ENCODE measurements around the gene ARHGAP18.

Gene ARHGAP18

GRCh38 chr6:129709769-129710449 is at the start of gene ARHGAP18:
ARHGAP18 (minus strand) TSS chr6:129710177; CDS start chr6:129710136, 41 bp downstream.
- H3K9ac ChIP-seq (ENCODE audit: insufficient read length, low read depth), result peak within 1 kb of the TSS; percentile 24
- H3K36me3 ChIP-seq (ENCODE audit: insufficient read depth, insufficient read length, low read length), result no peaks in the 10 kb centered on the region
- peak within 1 kb of the TSS; percentile 40 for H3K4me3 ChIP-seq (ENCODE audit: insufficient read length, low read depth)
- TF ChIP-seq ZNF274 (IDR thresholded peaks at IDR 0.05; ENCODE audit: low read depth, low read length) (no peak), SUZ12 (IDR thresholded peaks at IDR 0.05; ENCODE audit: extremely low read depth, insufficient read depth, insufficient read length) (no peak), YY1 (IDR thresholded peaks at IDR 0.05; ENCODE audit: insufficient read depth, insufficient read length) (no peak)
- H3K4me1 ChIP-seq (ENCODE audit: insufficient read depth, insufficient read length), result no peaks in the 10 kb centered on the region
- H3K27me3 ChIP-seq (ENCODE audit: insufficient read depth, insufficient read length), result no peaks in the 10 kb centered on the region
- peak; percentile 62 for DNase-seq (ENCODE audit: low read depth, low spot score)
- no peaks in the 10 kb centered on the region for H3K9me3 ChIP-seq (ENCODE audit: insufficient read depth, low read length)

GRCh38 chr6:129755787-129756186 is 45.8 kb upstream of the ARHGAP18 start:
- no peak overlapping the region for H3K9ac ChIP-seq (ENCODE audit: insufficient read length, low read depth)

GRCh38 chr6:129754750-129755149 is 44.8 kb upstream of the ARHGAP18 start:
- Histone ChIP-seq H3K36me3 (ENCODE audit: insufficient read depth, insufficient read length, low read length) (no peaks in the 10 kb centered on the region), H3K27me3 (ENCODE audit: insufficient read depth, insufficient read length) (no peaks in the 10 kb centered on the region), H3K9ac (ENCODE audit: insufficient read length, low read depth) (no peak overlapping the region), H3K4me1 (ENCODE audit: insufficient read depth, insufficient read length) (no peaks in the 10 kb centered on the region), H3K9me3 (ENCODE audit: insufficient read depth, low read length) (no peaks in the 10 kb centered on the region), H3K4me3 (ENCODE audit: insufficient read length, low read depth) (no peak overlapping the region)
- TF ChIP-seq ZNF274 (IDR thresholded peaks at IDR 0.05; ENCODE audit: low read depth, low read length), result no peak
- no peak for TF ChIP-seq YY1 (IDR thresholded peaks at IDR 0.05; ENCODE audit: insufficient read depth, insufficient read length)
- TF ChIP-seq SUZ12 (IDR thresholded peaks at IDR 0.05; ENCODE audit: extremely low read depth, insufficient read depth, insufficient read length), result no peak
- no peak for DNase-seq (ENCODE audit: low read depth, low spot score)

More at GRCh38 chr6:129755787-129756186, 45.8 kb upstream of the ARHGAP18 start:
- H3K4me3 ChIP-seq (ENCODE audit: insufficient read length, low read depth), result no peak overlapping the region
- H3K9me3 ChIP-seq (ENCODE audit: insufficient read depth, low read length), result no peaks in the 10 kb centered on the region
- DNase-seq (ENCODE audit: low read depth, low spot score), result no peak
- H3K4me1 ChIP-seq (ENCODE audit: insufficient read depth, insufficient read length), result no peaks in the 10 kb centered on the region
- no peaks in the 10 kb centered on the region for H3K36me3 ChIP-seq (ENCODE audit: insufficient read depth, insufficient read length, low read length)
- TF ChIP-seq SUZ12 (IDR thresholded peaks at IDR 0.05; ENCODE audit: extremely low read depth, insufficient read depth, insufficient read length), result no peak
- no peak for TF ChIP-seq ZNF274 (IDR thresholded peaks at IDR 0.05; ENCODE audit: low read depth, low read length)
- no peak for TF ChIP-seq YY1 (IDR thresholded peaks at IDR 0.05; ENCODE audit: insufficient read depth, insufficient read length)
- no peaks in the 10 kb centered on the region for H3K27me3 ChIP-seq (ENCODE audit: insufficient read depth, insufficient read length)

GRCh38 chr6:129753422-129753821 is 43.4 kb upstream of the ARHGAP18 start:
- no peaks in the 10 kb centered on the region for H3K36me3 ChIP-seq (ENCODE audit: insufficient read depth, insufficient read length, low read length)
- no peak overlapping the region for H3K9ac ChIP-seq (ENCODE audit: insufficient read length, low read depth)
- H3K4me1 ChIP-seq (ENCODE audit: insufficient read depth, insufficient read length), result no peaks in the 10 kb centered on the region
- no peak overlapping the region for H3K4me3 ChIP-seq (ENCODE audit: insufficient read length, low read depth)
- H3K9me3 ChIP-seq (ENCODE audit: insufficient read depth, low read length), result no peaks in the 10 kb centered on the region
- H3K27me3 ChIP-seq (ENCODE audit: insufficient read depth, insufficient read length), result no peaks in the 10 kb centered on the region
- no peak for DNase-seq (ENCODE audit: low read depth, low spot score)
- TF ChIP-seq SUZ12 (IDR thresholded peaks at IDR 0.05; ENCODE audit: extremely low read depth, insufficient read depth, insufficient read length) (no peak), YY1 (IDR thresholded peaks at IDR 0.05; ENCODE audit: insufficient read depth, insufficient read length) (no peak), ZNF274 (IDR thresholded peaks at IDR 0.05; ENCODE audit: low read depth, low read length) (no peak)

- H3K9ac ChIP-seq (ENCODE audit: insufficient read length, low read depth), result no peak overlapping the region
- no peak overlapping the region for H3K4me3 ChIP-seq (ENCODE audit: insufficient read length, low read depth)
- no peak for DNase-seq (ENCODE audit: low read depth, low spot score)
- no peaks in the 10 kb centered on the region for H3K4me1 ChIP-seq (ENCODE audit: insufficient read depth, insufficient read length)
- H3K27me3 ChIP-seq (ENCODE audit: insufficient read depth, insufficient read length), result no peaks in the 10 kb centered on the region
- no peak for TF ChIP-seq SUZ12 (IDR thresholded peaks at IDR 0.05; ENCODE audit: extremely low read depth, insufficient read depth, insufficient read length)
- TF ChIP-seq ZNF274 (IDR thresholded peaks at IDR 0.05; ENCODE audit: low read depth, low read length), result no peak
- no peak for TF ChIP-seq YY1 (IDR thresholded peaks at IDR 0.05; ENCODE audit: insufficient read depth, insufficient read length)
- H3K9me3 ChIP-seq (ENCODE audit: insufficient read depth, low read length), result no peaks in the 10 kb centered on the region
- no peaks in the 10 kb centered on the region for H3K36me3 ChIP-seq (ENCODE audit: insufficient read depth, insufficient read length, low read length)
These were observed 41.4 kb upstream of the ARHGAP18 start for GRCh38 chr6:129751384-129751783.

DNA sequence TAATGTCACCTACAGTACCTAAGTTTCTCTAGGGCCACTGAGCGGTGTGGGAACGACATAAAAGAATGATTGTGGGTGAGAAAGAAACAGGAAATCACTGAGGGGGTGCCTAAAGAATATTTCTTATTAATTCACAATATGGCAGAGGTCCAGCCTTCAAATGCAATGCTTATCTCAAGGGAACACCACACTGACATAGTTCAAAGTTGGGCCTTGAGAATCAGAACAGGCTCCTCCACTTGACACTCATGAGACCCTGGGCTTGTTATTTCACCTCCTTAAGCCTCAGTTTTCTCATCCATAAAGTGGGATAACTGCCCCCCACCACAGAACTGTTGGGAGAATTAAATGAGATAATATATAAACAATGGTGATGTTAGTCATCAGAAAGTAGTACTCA is 40.4 kb upstream of the ARHGAP18 start:
- Histone ChIP-seq H3K4me1 (ENCODE audit: insufficient read depth, insufficient read length) (no peaks in the 10 kb centered on the region), H3K27me3 (ENCODE audit: insufficient read depth, insufficient read length) (no peaks in the 10 kb centered on the region), H3K9me3 (ENCODE audit: insufficient read depth, low read length) (no peaks in the 10 kb centered on the region), H3K36me3 (ENCODE audit: insufficient read depth, insufficient read length, low read length) (no peaks in the 10 kb centered on the region), H3K9ac (ENCODE audit: insufficient read length, low read depth) (no peak overlapping the region), H3K4me3 (ENCODE audit: insufficient read length, low read depth) (no peak overlapping the region)
- no peak for DNase-seq (ENCODE audit: low read depth, low spot score)
- TF ChIP-seq ZNF274 (IDR thresholded peaks at IDR 0.05; ENCODE audit: low read depth, low read length), result no peak
- TF ChIP-seq SUZ12 (IDR thresholded peaks at IDR 0.05; ENCODE audit: extremely low read depth, insufficient read depth, insufficient read length), result no peak
- TF ChIP-seq YY1 (IDR thresholded peaks at IDR 0.05; ENCODE audit: insufficient read depth, insufficient read length), result no peak

- no peak for TF ChIP-seq ZNF274 (IDR thresholded peaks at IDR 0.05; ENCODE audit: low read depth, low read length)
- TF ChIP-seq SUZ12 (IDR thresholded peaks at IDR 0.05; ENCODE audit: extremely low read depth, insufficient read depth, insufficient read length), result no peak
- TF ChIP-seq YY1 (IDR thresholded peaks at IDR 0.05; ENCODE audit: insufficient read depth, insufficient read length), result no peak
- no peak for DNase-seq (ENCODE audit: low read depth, low spot score)
- H3K4me1 ChIP-seq (ENCODE audit: insufficient read depth, insufficient read length), result no peaks in the 10 kb centered on the region
- H3K9ac ChIP-seq (ENCODE audit: insufficient read length, low read depth), result no peak overlapping the region
- no peaks in the 10 kb centered on the region for H3K9me3 ChIP-seq (ENCODE audit: insufficient read depth, low read length)
- H3K27me3 ChIP-seq (ENCODE audit: insufficient read depth, insufficient read length), result no peaks in the 10 kb centered on the region
- H3K36me3 ChIP-seq (ENCODE audit: insufficient read depth, insufficient read length, low read length), result no peaks in the 10 kb centered on the region
- no peak overlapping the region for H3K4me3 ChIP-seq (ENCODE audit: insufficient read length, low read depth)
These were observed 39.8 kb upstream of the ARHGAP18 start for GRCh38 chr6:129749749-129750120.
